Fibroblast of the aortic adventitia (primary cell): Measurements from ENCODE around the gene ARHGAP21. TPM values are rescaled to one million over a fixed set of nuclear protein-coding genes. Genes with fewer than 3 reads are reported as not detected.

ENCODE experiments used
- DNase-seq: peaks from one replicate; pipeline ENCODE4 v3.0.0-alpha.2; 2010; ENCODE audit warnings: low read depth
- H3K4me3 ChIP-seq: 2 replicates; pipeline ENCODE4 v1.5.1; 2011; ENCODE audit warnings: low read depth, mild to moderate bottlenecking, control low read depth, low read length, moderate library complexity
- CTCF ChIP-seq: IDR thresholded peaks from 2 replicates; pipeline ENCODE4 v1.5.1; 2011; ENCODE audit warnings: mild to moderate bottlenecking, low read length, control low read depth, inconsistent platforms; ENCODE audit not compliant: insufficient read depth
- total RNA-seq: library from RNA; depleted of rRNA; stranded (reverse); fragments of >200 nt; gene quantifications from 2 replicates; pipeline ENCODE4 v1.2.3, GENCODE V29; 2012; ENCODE audit warnings: low replicate concordance

The ARHGAP21 gene
- total RNA-seq, 1 donor, result 252 TPM

- TF ChIP-seq CTCF, result no peak
- H3K4me3 ChIP-seq, result no peak overlapping the region
- DNase-seq, result no peak
Measured at GRCh38 chr10:24756283-24756682, 32.6 kb upstream of the ARHGAP21 start.

GRCh38 chr10:24751716-24752115 is 28.0 kb upstream of the ARHGAP21 start:
- H3K4me3 ChIP-seq, result no peak overlapping the region
- no peak for DNase-seq
- no peak for TF ChIP-seq CTCF

- DNase-seq, result no peak
- no peak overlapping the region for H3K4me3 ChIP-seq
- TF ChIP-seq CTCF, result no peak
Measured at GRCh38 chr10:24750695-24751094, 27.0 kb upstream of the ARHGAP21 start.

- TF ChIP-seq CTCF, result no peak
- no peak overlapping the region for H3K4me3 ChIP-seq
- no peak for DNase-seq
Measured at GRCh38 chr10:24748214-24748613, 24.5 kb upstream of the ARHGAP21 start.

- H3K4me3 ChIP-seq, result no peak overlapping the region
- DNase-seq, result no peak
- TF ChIP-seq CTCF, result no peak
Measured at GRCh38 chr10:24744946-24745345, 21.3 kb upstream of the ARHGAP21 start.

- H3K4me3 ChIP-seq, result no peak overlapping the region
- no peak for DNase-seq
- TF ChIP-seq CTCF, result no peak
Measured at GRCh38 chr10:24740714-24741113, 17.0 kb upstream of the ARHGAP21 start.

GRCh38 chr10:24737001-24737400 is 13.3 kb upstream of the ARHGAP21 start:
- no peak overlapping the region for H3K4me3 ChIP-seq
- no peak for TF ChIP-seq CTCF
- peak; percentile 45 for DNase-seq
